ELR (cell line): ENCODE results near the gene CTPS2.
"Not testable (repeated sequence)": the region's sequence is repeated elsewhere in the genome, so short reads cannot be mapped to it uniquely, and the experiment has no call there.

ENCODE experiments used
- DNase-seq: peaks from one replicate; pipeline ENCODE4 v3.0.0-alpha.2; 2015; ENCODE audit warnings: low read depth

Gene CTPS2, protein sequence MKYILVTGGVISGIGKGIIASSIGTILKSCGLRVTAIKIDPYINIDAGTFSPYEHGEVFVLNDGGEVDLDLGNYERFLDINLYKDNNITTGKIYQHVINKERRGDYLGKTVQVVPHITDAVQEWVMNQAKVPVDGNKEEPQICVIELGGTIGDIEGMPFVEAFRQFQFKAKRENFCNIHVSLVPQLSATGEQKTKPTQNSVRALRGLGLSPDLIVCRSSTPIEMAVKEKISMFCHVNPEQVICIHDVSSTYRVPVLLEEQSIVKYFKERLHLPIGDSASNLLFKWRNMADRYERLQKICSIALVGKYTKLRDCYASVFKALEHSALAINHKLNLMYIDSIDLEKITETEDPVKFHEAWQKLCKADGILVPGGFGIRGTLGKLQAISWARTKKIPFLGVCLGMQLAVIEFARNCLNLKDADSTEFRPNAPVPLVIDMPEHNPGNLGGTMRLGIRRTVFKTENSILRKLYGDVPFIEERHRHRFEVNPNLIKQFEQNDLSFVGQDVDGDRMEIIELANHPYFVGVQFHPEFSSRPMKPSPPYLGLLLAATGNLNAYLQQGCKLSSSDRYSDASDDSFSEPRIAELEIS

DNA sequence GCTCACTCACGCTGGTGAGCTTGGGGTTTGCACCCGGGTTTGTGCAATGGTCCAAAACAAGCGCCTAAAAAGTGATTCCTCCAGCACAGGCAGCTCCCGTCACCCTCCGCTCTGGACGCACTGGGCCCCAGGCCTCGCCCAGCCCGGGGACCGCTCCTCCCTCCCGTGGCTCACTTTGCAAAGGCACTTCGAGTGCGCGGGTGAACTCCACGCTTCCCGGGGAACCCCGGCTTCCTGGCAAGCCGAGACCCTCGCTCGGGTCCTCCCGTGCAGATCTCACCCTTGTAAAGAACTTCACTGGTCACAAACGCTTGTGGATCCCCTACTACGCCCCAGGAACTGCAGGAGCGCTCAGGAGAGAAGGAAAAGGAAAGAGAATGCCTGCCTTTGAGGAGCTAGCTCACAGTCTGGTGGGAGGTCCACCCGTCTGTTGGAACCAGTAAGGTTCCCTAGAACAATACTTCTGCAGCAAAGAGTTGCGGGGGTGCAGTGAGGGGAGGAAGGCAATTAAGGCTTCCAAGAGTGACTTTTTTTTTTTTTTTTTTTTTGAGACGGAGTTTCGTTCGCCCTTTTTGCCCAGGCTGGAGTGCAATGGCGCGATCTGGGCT, at the start of gene CTPS2:
Gene CTPS2, minus strand, starts transcription at position 122 of the 608 bp plus-strand sequence. CDS start 9,767 bp downstream, outside the sequence.
- DNase-seq, result peak; percentile 68

DNA sequence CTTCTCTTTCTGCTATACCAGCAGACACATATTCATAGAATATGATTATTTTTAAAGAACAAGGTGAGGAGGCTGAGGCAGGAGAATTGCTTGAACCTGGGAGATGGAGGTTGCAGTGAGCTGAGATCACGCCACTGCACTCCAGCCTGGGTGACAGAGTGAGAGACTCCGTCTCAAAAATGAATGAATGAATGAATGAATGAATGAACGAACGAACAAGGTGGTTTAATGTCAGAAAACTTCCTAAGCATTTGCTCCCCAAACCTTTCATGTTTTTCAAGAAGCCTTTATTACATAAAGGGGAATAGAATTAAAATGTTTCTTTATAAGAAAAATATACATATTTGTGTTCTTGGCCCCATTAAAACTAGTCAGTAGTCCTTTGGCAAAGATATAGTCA, 49.0 kb upstream of the CTPS2 start:
- DNase-seq, result not testable (repeated sequence)

DNA sequence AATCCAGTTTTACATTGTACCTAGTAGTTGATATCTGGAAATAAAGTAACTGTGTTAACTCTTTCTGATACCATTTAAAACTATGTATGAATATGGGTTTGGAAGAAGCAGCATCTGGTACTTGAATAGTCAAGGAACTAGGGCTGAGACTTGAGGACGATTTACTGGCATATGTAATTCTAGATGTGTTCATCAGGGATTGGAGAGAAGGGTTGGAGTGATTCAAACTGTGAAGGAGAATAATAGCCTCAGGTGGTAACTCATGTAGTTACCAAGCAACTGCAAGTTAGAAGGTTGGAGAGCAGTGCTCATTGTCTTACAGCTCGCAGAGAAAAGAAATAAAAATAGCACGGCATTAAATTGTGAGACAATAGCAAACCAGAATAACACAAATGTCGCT, 44.3 kb upstream of the CTPS2 start:
- no peak for DNase-seq

DNA sequence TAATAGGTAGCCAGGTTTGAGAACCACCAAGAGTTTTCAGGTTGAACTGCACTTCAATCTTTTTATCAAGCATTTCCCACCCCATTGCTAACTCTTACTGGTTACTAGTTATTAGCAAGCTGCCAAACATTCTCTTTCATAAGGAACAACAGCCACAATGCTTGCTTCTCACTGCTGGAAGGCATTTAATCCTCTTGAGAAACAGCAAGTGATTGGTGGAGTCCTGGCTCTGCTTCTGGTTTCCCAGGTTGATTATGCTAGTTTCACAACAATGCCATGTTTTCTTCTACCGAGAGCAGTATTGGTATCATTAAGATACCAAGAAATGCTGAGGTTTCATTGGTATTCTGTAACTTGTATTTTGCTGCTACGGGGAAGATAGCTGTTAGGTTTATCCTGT, 41.5 kb upstream of the CTPS2 start:
- no peak for DNase-seq

- DNase-seq, result no peak
Observed at GRCh38 chrX:16750136-16750535, 37.7 kb upstream of the CTPS2 start.

DNA sequence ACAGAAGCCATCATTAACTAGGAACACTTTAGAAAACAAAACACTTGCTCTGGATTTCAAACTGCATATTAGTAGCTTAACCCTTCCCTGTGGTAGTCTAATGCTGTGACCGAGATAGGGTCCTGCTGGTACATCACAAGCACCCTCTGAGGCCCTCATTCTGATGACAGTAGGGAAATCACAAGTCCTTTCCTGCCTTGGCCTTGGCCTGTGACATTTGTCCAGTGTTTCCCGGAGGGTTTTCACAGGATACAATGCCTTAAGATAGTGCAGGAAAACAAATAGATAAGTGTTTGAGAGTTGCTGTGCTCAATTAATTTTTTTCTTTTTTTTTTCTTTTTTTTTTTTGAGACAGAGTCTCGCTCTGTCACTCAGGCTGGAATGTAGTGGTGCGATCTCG, 36.0 kb upstream of the CTPS2 start:
- no peak for DNase-seq

- DNase-seq, result no peak
Observed at GRCh38 chrX:16745659-16746058, 33.2 kb upstream of the CTPS2 start.

DNA sequence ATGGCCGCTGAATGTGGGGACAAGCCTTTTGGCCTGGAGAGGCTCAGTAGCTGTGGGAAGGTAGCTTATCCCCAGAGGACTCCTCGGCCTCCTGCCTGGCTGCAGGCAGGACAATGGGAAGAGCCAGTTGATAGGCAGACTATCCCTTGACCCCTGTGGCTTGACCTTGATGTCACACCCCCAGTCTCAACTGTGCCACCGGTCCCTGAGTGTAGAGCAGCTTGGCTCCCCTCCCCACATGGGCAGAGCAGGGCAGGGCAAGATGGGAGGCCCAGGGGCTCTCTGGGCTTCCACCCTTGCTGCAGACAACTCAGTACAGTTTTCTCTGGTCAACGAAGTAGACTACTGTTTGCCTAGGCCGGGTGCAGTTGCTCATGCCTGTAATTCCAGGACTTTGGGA, 32.6 kb upstream of the CTPS2 start:
- no peak for DNase-seq

DNA sequence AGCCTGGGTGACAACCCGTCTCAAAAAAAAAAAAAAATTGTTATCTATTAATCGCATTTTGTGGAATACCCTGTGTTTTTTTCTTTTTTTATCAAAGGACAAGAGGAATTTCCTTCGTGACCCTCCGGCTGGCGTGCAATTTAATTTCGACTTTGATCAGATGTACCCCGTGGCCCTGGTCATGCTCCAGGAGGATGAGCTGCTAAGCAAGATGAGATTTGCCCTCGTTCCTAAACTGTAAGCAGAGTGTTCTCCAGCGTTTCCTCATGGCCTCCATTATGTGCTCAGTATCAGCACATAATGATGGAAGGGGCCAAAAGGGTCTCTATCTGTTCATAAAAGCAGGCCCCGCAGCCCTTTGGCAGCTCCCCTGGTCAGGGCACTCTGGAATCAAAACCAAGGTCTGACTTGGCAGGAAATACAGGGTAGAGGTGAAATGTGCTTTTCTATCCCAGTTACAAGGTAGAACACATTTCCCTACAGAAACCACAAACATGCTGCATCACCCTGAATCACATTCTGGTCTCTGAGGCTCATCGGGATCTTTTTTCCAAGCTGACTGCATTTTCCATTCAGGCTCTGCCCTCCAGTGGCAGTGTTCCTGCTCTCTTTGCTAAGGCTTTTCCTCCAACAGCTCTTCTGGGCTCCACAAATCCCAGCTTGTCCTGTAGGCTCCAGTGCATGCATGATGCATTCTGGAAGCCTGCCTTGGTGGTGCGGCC, 31.3 kb upstream of the CTPS2 start:
- peak; percentile 88 for DNase-seq

GRCh38 chrX:16739574-16739973, 27.1 kb upstream of the CTPS2 start:
- no peak for DNase-seq

GRCh38 chrX:16737024-16737423, 24.6 kb upstream of the CTPS2 start:
- DNase-seq, result no peak

GRCh38 chrX:16733013-16733412, 20.5 kb upstream of the CTPS2 start:
- no peak for DNase-seq

- no peak for DNase-seq
Observed at GRCh38 chrX:16730450-16730849, 18.0 kb upstream of the CTPS2 start.

- no peak for DNase-seq
Observed at GRCh38 chrX:16727637-16728036, 15.2 kb upstream of the CTPS2 start.

DNA sequence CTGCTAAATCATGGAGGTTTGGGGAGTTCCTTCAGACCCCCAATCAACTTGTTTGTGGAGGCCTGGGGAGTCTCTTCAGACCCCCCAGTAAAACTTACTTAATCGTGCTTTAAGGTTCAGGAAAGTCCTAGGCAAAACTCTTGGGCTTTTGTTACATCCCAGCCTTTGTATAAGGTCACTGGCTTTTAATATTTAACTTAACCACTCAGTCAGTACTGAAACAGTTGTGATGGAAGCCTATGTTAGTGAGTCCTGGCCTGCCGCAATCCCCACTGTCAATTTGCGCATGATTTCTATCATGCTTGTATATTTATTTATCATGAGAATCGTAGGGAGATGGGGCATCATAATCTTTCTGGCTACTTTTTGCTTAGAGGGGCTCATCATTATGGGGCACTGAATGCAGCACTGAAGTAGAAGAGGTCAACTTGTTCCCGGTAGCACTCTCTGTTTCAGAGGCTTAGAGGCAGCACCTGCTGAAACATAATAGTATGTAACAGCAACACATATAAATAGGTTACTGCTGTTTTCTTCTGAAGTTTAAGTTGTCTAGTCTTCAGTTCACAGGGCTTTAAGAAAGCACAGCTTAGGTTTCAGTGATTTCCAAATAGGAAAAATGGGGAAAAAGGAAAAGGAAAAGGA, 14.0 kb upstream of the CTPS2 start:
- not testable (repeated sequence) for DNase-seq

DNA sequence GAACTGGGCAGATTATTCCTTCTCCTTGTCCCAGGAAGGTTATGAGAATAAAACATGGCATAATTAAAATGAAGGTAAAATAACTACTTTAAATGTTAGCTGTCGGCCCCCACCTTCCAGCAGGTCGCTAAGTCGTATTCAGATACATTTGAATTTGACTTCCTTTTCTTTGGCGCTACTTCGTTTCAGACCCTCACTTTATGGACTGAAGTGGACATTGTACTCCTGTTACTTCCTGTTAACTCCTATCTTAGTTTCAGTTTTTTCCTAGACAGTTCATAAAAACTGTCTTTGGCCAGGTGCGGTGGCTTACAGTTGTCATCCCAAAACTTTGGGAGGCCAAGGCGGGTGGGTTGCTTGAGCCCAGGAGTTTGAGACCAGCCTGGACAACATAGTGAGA, 12.6 kb upstream of the CTPS2 start:
- no peak for DNase-seq

GRCh38 chrX:16722481-16722880, 10.0 kb upstream of the CTPS2 start:
- no peak for DNase-seq

DNA sequence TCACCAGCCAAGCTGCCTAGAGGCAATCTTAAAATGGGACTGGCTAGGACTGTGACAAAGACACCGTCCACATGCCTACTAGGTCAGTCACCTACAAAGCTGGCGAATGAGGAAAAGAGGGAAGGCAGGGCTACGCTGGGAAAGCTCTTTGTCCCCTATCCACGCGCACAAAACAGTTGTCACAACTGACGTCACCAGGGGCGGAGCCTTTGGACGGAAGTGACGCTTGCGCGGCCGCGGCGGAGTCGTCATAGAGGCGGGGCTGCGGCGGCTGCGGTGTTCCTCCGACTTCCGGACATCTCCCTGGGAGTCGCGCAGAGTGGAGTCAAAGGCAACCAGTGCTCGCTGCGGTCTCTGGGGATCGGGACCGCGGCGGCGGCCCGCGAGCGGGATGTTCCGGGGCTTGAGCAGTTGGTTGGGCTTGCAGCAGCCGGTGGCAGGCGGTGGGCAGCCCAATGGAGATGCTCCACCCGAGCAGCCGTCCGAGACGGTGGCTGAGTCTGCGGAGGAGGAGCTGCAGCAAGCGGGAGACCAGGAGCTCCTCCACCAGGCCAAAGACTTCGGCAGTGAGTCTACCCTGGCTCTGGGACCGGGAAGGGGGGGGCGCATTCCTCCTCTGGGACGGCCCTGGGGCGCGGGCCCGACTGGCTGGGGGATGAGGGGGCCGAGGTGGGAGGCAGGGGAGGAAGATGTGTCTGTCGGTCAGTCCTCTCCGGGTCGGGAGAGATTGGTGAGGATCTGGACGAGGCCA, 7.0 kb upstream of the CTPS2 start, which contains the start of gene SYAP1:
Gene SYAP1, plus strand, starts transcription at position 279 of the 751 bp plus-strand sequence. Its CDS starts 113 bp downstream, at position 392.
- DNase-seq, result peak; percentile 96

DNA sequence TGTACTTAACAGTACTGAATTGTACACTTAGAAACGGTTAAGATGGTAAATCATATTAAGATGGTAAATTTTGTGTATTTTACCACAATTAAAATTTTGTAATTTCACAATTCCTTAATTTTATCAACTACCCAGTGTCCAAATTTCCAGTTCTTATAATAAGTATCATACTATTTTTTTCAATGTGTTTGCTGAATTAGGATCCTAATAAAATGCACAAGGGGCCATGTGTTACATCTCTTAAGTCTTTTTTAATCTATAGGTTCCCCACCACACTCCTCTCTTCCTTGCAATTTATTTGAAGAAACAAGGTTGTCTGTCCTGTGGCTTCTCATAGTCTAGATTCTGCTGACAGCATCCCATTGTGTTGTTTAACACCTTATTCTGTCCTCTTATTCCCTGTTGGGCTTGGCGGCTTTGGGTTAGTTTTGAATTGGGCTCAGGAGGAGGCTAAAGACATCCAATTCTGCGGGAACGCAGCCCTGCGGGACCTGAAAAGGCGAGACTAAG, 6.4 kb upstream of the CTPS2 start:
- DNase-seq, result no peak

DNA sequence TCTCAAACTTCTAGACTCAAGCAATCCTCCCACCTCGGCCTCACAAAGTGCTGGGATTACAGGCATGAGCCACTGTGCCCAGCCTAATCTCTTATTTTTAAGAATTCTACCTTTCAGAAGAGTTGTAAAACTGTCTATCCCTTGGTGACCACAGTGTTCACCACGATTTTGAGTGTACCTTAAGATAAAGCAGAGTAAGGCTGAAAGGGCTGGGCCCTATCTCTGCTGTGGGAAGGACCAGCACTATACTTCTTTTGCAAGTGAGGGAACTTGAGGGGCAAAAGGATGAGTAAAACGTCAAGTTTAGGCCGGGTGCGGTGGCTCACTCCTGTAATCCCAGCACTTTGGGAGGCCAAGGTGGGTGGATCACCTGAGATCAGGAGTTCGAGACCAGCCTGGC, 4.0 kb upstream of the CTPS2 start:
- not testable (repeated sequence) for DNase-seq

- DNase-seq, result not testable (repeated sequence)
Observed at GRCh38 chrX:16715638-16716037, 3.2 kb upstream of the CTPS2 start.
